ENCODE measurements around the gene PPP2R5C. TPM values are rescaled to one million over a fixed set of nuclear protein-coding genes. Genes with fewer than 3 reads are reported as not detected.

PPP2R5C gene
- total and polyA plus RNA-seq, 2 of the 8 experiments (the other 6 are each of a cell fraction or from before 2014, with no cell fraction given): 49.6 to 95.9 TPM

DNA sequence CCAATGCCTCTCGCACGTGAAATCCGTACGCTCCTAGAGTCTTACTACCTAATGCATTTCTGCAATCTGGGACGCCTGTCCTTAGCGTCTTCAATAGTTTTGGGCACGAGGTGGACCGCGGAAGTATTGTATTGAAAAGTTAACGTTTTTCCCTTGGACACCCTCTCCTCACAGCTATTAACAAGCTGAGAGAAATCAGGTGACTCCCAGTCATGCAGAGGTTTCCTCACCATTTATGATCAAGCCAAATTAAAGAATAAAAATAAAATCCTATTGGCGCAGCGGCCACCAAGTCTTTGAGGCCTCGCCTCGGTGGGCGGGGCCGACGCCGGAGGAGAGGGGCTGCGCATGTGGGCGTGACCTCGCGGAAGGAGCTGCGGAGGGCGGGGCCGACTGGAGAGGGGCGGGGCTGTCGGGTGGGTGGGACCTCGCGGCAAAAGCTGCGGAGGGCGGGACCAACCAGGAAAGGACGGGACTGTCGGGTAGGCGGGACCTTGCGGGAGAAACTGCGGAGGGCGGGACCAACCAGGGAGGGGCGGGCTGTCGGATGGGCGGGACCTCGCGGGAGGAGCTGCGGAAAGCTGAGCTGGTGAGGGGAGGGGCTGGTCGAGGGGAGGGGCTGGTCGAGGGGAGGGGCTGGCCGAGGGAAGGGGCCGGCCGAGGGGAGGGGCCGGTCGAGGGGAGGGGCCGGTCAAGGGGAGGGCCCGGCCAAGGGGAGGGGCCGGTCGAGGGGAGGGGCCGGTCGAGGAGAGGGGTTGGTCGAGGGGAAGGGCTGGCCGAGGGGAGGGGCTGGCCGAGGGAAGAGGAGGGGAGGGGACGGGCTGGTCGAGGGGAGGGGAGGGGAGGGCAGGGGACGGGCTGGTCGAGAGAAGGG, 1.1 kb upstream of the PPP2R5C start:
- no peaks in the 10 kb centered on the region for H3K36me3 ChIP-seq (ENCODE audit: control insufficient read depth in 2 of 4, insufficient read depth in 4 of 4, low read length in 3 of 4)
- no peak overlapping the region for H2BK20ac ChIP-seq (ENCODE audit: low read length)
- no peak overlapping the region for H3K56ac ChIP-seq (replicated peaks; ENCODE audit: insufficient read length, low read depth, low read length)
- H3K27me3 ChIP-seq (replicated peaks in 1 of 4; ENCODE audit: control insufficient read depth in 3 of 4, extremely low read depth in 1 of 4, insufficient read depth in 3 of 4, low read length in 3 of 4): peaks cover 3 to 18% (median 11%) of the 10 kb centered on the region in 4 experiments; a peak in 6 of 7 replicates
- H2AFZ ChIP-seq (ENCODE audit: low read length): peak overlapping the region; percentile 90
- CTCF ChIA-PET (ENCODE audit: partially characterized antibody): interaction anchor here (0.5 to 2.5 kb wide), 3 partner anchors 11 to 1112 kb away, joined by 3 to 8 read pairs (median 4); no protein-coding TSS in a partner anchor
- TF ChIP-seq NRF1 (IDR thresholded peaks at IDR 0.05; ENCODE audit: low read depth, low read length): peak; percentile 55
- peak; percentile 20 for TF ChIP-seq ASH2L (IDR thresholded peaks at IDR 0.05; ENCODE audit: low read length)
- TF ChIP-seq SP1 (IDR thresholded peaks at IDR 0.05; ENCODE audit: low read depth, low read length): peak; percentile 41; the same call in 1 of the 2 replicates
- TF ChIP-seq MAX (IDR thresholded peaks at IDR 0.05): peak; percentile 93
- TF ChIP-seq, protein P1, sequence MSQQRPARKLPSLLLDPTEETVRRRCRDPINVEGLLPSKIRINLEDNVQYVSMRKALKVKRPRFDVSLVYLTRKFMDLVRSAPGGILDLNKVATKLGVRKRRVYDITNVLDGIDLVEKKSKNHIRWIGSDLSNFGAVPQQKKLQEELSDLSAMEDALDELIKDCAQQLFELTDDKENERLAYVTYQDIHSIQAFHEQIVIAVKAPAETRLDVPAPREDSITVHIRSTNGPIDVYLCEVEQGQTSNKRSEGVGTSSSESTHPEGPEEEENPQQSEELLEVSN (IDR thresholded peaks at IDR 0.05): peak; percentile 93
- no peak for TF ChIP-seq SIN3A (conservative IDR thresholded peaks at IDR 0.05 in 1 of 2, IDR thresholded peaks at IDR 0.05 in 1 of 2; ENCODE audit: low read depth in 1 of 2, low read length in 2 of 2)
- no peak for TF ChIP-seq CEBPB (IDR thresholded peaks at IDR 0.05; ENCODE audit: low read depth, low read length)
- H3K18ac ChIP-seq (ENCODE audit: extremely low read depth, low read length): no peak overlapping the region
- POLR2A ChIA-PET (ENCODE audit: partially characterized antibody): interaction anchor here (1.2 to 1.6 kb wide), 2 partner anchors 11 to 53 kb away, joined by 3 to 5 read pairs; no protein-coding TSS in a partner anchor
- H3K14ac ChIP-seq (ENCODE audit: insufficient read length): no peak overlapping the region
- H2AK5ac ChIP-seq (ENCODE audit: low read depth, low read length): no peak overlapping the region
- DNase-seq (ENCODE audit: low read depth in 1 of 2, low spot score in 2 of 2) (peak; percentile 90 to 99), FAIRE-seq (no peak)
- no peaks in the 10 kb centered on the region for H3K79me1 ChIP-seq (ENCODE audit: low read depth, low read length)
- WGBS, 2 experiments (ENCODE audit: extremely low coverage in 1 of 2, insufficient coverage in 1 of 2, insufficient read length in 1 of 2, insufficient replicate concordance in 2 of 2, low coverage in 1 of 2, low lambda C conversion rate in 2 of 2, missing lambda C conversion rate in 1 of 2): 11% methylated on average over 22 of the region's 63 CpGs; no CpG with 5 or more reads in 1 of the 2 experiments
- no peak overlapping the region for H3K23ac ChIP-seq (ENCODE audit: insufficient read length)
- H2BK15ac ChIP-seq (ENCODE audit: low read length): no peak overlapping the region
- no peak overlapping the region for H2BK120ac ChIP-seq (replicated peaks; ENCODE audit: low read depth, low read length)
- H4K20me1 ChIP-seq (replicated peaks in 1 of 2; ENCODE audit: control insufficient read depth in 1 of 2, insufficient read depth in 2 of 2, low read length in 2 of 2): peaks cover 0 to 7% of the 10 kb centered on the region in 2 experiments
- no peak overlapping the region for H4K5ac ChIP-seq (ENCODE audit: insufficient read length, low read depth, low read length)
- H3K9me3 ChIP-seq (ENCODE audit: insufficient read depth in 2 of 2, low read depth in 1 of 2, low read length in 1 of 2): no peaks in the 10 kb centered on the region
- no peak overlapping the region for H3K9ac ChIP-seq (replicated peaks in 1 of 4; ENCODE audit: extremely low read depth in 1 of 4, low read depth in 3 of 4, low read length in 3 of 4)
- peak overlapping the region in 3 of 4 experiments; percentile 23 to 95 (median 90); a peak in 5 of 8 replicates for H3K4me3 ChIP-seq (ENCODE audit: extremely low read depth in 1 of 4, insufficient read depth in 2 of 4, low read depth in 3 of 4, low read length in 4 of 4)
- H3K79me2 ChIP-seq (ENCODE audit: control insufficient read depth in 1 of 2, insufficient read depth in 2 of 2, low read length in 2 of 2): no peaks in the 10 kb centered on the region
- no peak overlapping the region for H2BK5ac ChIP-seq (ENCODE audit: low read depth, low read length)
- H3K4me2 ChIP-seq (ENCODE audit: insufficient read depth in 1 of 2, low read depth in 2 of 2, low read length in 2 of 2): peak overlapping the region; percentile 61 to 83
- H4K91ac ChIP-seq (replicated peaks; ENCODE audit: insufficient read length, low read length): no peak overlapping the region
- H3K23me2 ChIP-seq (ENCODE audit: low read depth, low read length): peaks cover 3% of the 10 kb centered on the region; the same call in 1 of the 2 replicates
- no peak overlapping the region for H2BK12ac ChIP-seq (ENCODE audit: low read depth, low read length)
- no peak overlapping the region for H3K27ac ChIP-seq (ENCODE audit: low read depth, low read length)
- H3K4ac ChIP-seq (replicated peaks; ENCODE audit: insufficient read length, low read depth, low read length): no peak overlapping the region
- peaks cover 0 to 3% (median 2%) of the 10 kb centered on the region in 4 experiments; a peak in 4 of 7 replicates for H3K4me1 ChIP-seq (replicated peaks in 1 of 4; ENCODE audit: control insufficient read depth in 3 of 4, insufficient read depth in 4 of 4, low read length in 3 of 4)
- H4K8ac ChIP-seq (ENCODE audit: extremely low read depth, insufficient read depth, low read length): no peak overlapping the region
